Loucy (cell line): Measurements from ENCODE around the gene HSD3B2.

Experiments used
- H2AFZ ChIP-seq: fragments of 200-600 bp; sonication (generic); 2 replicates; pipeline ENCODE4 v1.6.0; 2016; ENCODE audit warnings: antibody characterized with exemption, mild to moderate bottlenecking, low read length, moderate library complexity
- H3F3A ChIP-seq: fragments of 200-600 bp; 2 replicates; pipeline ENCODE4 v1.6.0; 2016; ENCODE audit warnings: antibody characterized with exemption, low read depth, mild to moderate bottlenecking
- H3K27me3 ChIP-seq: fragments of 200-600 bp; sonication (generic); 2 replicates; pipeline ENCODE4 v1.6.1; 2014; ENCODE audit warnings: low read length, mild to moderate bottlenecking; ENCODE audit not compliant: insufficient read depth, poor library complexity, severe bottlenecking
- H3K36me3 ChIP-seq: fragments of 200-600 bp; sonication (generic); 2 replicates; pipeline ENCODE4 v1.6.1; 2016; ENCODE audit warnings: low read length; ENCODE audit not compliant: insufficient read depth
- H3K4me1 ChIP-seq: fragments of 200-600 bp; sonication (generic); 2 replicates; pipeline ENCODE4 v1.5.1; 2014; ENCODE audit warnings: low read length, mild to moderate bottlenecking; ENCODE audit not compliant: insufficient read depth, poor library complexity, severe bottlenecking
- H3K4me2 ChIP-seq: fragments of 200-600 bp; sonication (generic); 2 replicates; pipeline ENCODE4 v1.6.0; 2014; ENCODE audit warnings: antibody characterized with exemption, low read length, low read depth, mild to moderate bottlenecking; ENCODE audit not compliant: poor library complexity, severe bottlenecking
- H3K4me3 ChIP-seq: fragments of 200-600 bp; sonication (generic); 2 replicates; pipeline ENCODE4 v1.5.1; 2014; ENCODE audit warnings: low read length, mild to moderate bottlenecking, mixed read lengths; ENCODE audit not compliant: poor library complexity, severe bottlenecking
- H3K79me2 ChIP-seq: fragments of 200-600 bp; sonication (generic); 2 replicates; pipeline ENCODE4 v1.6.1; 2014; ENCODE audit warnings: low read length; ENCODE audit not compliant: insufficient read depth
- H3K9ac ChIP-seq: fragments of 200-600 bp; sonication (generic); 2 replicates; pipeline ENCODE4 v1.6.0; 2014; ENCODE audit warnings: mild to moderate bottlenecking, low read depth, low read length, moderate library complexity; ENCODE audit not compliant: poor library complexity, severe bottlenecking
- H3K9me2 ChIP-seq: fragments of 200-600 bp; sonication (generic); replicated peaks from 2 replicates; pipeline ENCODE4 v1.6.1; 2016; ENCODE audit warnings: low read depth, low read length, mixed read lengths
- H3K9me3 ChIP-seq: fragments of 200-600 bp; sonication (generic); 2 replicates; pipeline ENCODE4 v1.6.1; 2014; ENCODE audit warnings: mild to moderate bottlenecking, antibody characterized with exemption, low read length, low read depth; ENCODE audit not compliant: insufficient read depth
- H4K20me1 ChIP-seq: fragments of 200-600 bp; sonication (generic); 2 replicates; pipeline ENCODE4 v1.6.0; 2014; ENCODE audit warnings: antibody characterized with exemption, low read length, mild to moderate bottlenecking; ENCODE audit not compliant: insufficient read depth, poor library complexity, severe bottlenecking
- EZH2phosphoT487 ChIP-seq: fragments of 200-600 bp; IDR thresholded peaks from 2 replicates; pipeline ENCODE4 v1.6.1; 2018; ENCODE audit warnings: antibody characterized with exemption, mild to moderate bottlenecking, moderate library complexity, borderline replicate concordance
- TF ChIP-seq, protein P1 (sequence below): fragments of 200-600 bp; sonication (generic); conservative IDR thresholded peaks from 2 replicates; pipeline ENCODE4 v1.5.1; 2014; ENCODE audit warnings: mild to moderate bottlenecking, antibody characterized with exemption, low read length

The HSD3B2 gene

DNA sequence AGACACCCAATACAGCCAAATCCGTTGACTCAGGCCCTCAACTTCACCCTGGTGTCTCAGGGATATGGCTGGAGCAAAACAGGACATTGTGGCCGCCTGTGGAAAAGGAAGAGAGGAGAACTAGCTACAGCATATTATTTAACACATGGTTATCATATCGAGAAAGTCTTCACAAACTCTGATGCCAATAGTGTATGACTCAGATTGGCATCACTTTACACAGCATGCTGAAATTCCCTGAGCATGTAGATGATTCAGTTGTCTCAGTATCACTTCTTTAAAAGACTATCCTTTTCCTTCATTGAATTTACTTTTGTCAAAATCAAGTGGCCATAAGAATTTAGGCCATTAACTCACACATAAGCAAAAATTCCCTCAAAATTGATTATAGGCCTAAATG lies 20.1 kb downstream of the HSD3B2 start:
- Histone ChIP-seq H3K36me3 (no peaks in the 10 kb centered on the region), H3K9me2 (no peaks in the 10 kb centered on the region), H3K9me3 (no peaks in the 10 kb centered on the region), H4K20me1 (no peaks in the 10 kb centered on the region), H3K27me3 (no peaks in the 10 kb centered on the region), H3K79me2 (no peaks in the 10 kb centered on the region), H3K4me1 (no peaks in the 10 kb centered on the region), H3K4me3 (no peak overlapping the region), H3K9ac (no peak overlapping the region), H2AFZ (no peak overlapping the region), H3K4me2 (no peak overlapping the region), H3F3A (no peaks in the 10 kb centered on the region)
- TF ChIP-seq EZH2phosphoT487: no peak
- TF ChIP-seq, protein P1, sequence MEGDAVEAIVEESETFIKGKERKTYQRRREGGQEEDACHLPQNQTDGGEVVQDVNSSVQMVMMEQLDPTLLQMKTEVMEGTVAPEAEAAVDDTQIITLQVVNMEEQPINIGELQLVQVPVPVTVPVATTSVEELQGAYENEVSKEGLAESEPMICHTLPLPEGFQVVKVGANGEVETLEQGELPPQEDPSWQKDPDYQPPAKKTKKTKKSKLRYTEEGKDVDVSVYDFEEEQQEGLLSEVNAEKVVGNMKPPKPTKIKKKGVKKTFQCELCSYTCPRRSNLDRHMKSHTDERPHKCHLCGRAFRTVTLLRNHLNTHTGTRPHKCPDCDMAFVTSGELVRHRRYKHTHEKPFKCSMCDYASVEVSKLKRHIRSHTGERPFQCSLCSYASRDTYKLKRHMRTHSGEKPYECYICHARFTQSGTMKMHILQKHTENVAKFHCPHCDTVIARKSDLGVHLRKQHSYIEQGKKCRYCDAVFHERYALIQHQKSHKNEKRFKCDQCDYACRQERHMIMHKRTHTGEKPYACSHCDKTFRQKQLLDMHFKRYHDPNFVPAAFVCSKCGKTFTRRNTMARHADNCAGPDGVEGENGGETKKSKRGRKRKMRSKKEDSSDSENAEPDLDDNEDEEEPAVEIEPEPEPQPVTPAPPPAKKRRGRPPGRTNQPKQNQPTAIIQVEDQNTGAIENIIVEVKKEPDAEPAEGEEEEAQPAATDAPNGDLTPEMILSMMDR: no peak

DNA sequence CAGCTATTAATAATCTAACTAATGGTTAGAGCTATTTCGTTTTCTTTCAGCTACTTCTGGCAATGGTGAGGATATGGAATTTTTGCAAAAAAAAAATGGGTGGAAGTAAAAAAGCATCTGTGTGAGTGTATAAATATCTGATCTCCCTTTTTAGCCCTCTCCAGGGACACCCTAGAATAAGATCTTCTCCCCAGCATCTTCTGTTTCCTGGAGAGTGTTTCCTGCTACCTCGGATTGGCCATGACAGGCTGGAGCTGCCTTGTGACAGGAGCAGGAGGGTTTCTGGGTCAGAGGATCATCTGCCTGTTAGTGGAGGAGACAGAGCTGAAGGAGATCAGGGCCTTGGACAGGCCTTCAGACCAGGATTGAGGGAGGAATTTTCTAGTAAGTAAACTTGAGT lies 23.8 kb downstream of the HSD3B2 start:
- Histone ChIP-seq H3K9ac (no peak overlapping the region), H4K20me1 (no peaks in the 10 kb centered on the region), H3F3A (no peaks in the 10 kb centered on the region), H3K36me3 (no peaks in the 10 kb centered on the region), H3K9me3 (no peaks in the 10 kb centered on the region), H3K79me2 (no peaks in the 10 kb centered on the region), H3K4me3 (no peak overlapping the region), H3K4me2 (no peak overlapping the region), H2AFZ (no peak overlapping the region), H3K4me1 (no peaks in the 10 kb centered on the region), H3K9me2 (no peaks in the 10 kb centered on the region), H3K27me3 (no peaks in the 10 kb centered on the region)
- no peak for TF ChIP-seq EZH2phosphoT487
- TF ChIP-seq, protein P1: no peak

DNA sequence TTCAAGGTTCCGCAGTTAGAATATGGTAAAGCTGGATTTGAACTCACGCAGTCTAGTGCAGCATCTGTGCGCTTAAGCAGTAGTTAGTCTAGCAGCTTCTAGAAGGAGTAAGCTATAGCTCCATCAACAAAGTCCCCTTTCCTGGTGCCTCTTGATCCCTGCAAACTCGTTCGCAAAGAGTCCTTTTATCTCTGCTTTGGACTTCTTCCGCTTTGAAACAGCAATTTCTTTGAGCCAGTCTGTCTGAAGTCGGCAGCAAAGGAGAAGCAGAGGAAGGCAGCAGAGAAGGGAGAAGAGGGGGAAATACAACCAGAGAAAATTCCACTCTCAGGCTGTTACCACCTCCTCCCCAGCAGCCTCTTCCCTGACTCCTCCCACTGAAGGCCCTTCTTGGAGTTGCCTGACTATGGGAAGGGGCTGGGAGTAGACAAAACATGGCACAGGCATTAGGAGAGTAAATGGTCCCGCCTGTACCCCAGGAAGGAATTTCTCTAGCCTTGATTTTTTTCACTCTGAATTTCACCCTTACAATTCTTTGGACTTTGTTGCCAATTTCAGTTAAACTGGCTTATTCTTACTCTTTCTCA lies 25.9 kb downstream of the HSD3B2 start:
- Histone ChIP-seq H4K20me1 (no peaks in the 10 kb centered on the region), H3K4me2 (no peak overlapping the region), H3K9me2 (no peaks in the 10 kb centered on the region), H3K79me2 (no peaks in the 10 kb centered on the region), H3K36me3 (no peaks in the 10 kb centered on the region), H3F3A (no peaks in the 10 kb centered on the region), H3K27me3 (no peaks in the 10 kb centered on the region), H3K4me3 (no peak overlapping the region), H2AFZ (no peak overlapping the region), H3K9ac (no peak overlapping the region), H3K9me3 (no peaks in the 10 kb centered on the region), H3K4me1 (no peaks in the 10 kb centered on the region)
- TF ChIP-seq, protein P1: no peak
- TF ChIP-seq EZH2phosphoT487: no peak
